HG02970 (cell line): Measurements from ENCODE around the gene POU2F3.

Experiments used
- ATAC-seq: cut with Tn5 transposase; IDR thresholded peaks from one replicate; pipeline ENCODE4 v1.9.1; 2021; ENCODE audit warnings: mild to moderate bottlenecking, moderate library complexity, moderate number of reproducible peaks; ENCODE audit not compliant: unreplicated experiment, low FRiP score

Gene POU2F3

GRCh38 chr11:120209746-120210625, 30.0 kb upstream of the POU2F3 start:
- no peak for ATAC-seq

- peak; percentile 65 for ATAC-seq
Measured at GRCh38 chr11:120210626-120211521, 29.1 kb upstream of the POU2F3 start, which contains the start of gene OAF. Gene OAF, plus strand, starts transcription at chr11:120211032. Its CDS starts 248 bp downstream, at chr11:120211280.

- ATAC-seq, result no peak
Measured at GRCh38 chr11:120211522-120212258, 28.2 kb upstream of the POU2F3 start.

GRCh38 chr11:120212259-120212878, 27.6 kb upstream of the POU2F3 start:
- no peak for ATAC-seq

- no peak for ATAC-seq
Measured at GRCh38 chr11:120212926-120213325, 27.0 kb upstream of the POU2F3 start.

GRCh38 chr11:120214581-120214980, 25.4 kb upstream of the POU2F3 start:
- no peak for ATAC-seq

- ATAC-seq, result no peak
Measured at GRCh38 chr11:120215634-120216033, 24.3 kb upstream of the POU2F3 start.

GRCh38 chr11:120216426-120217102, 23.4 kb upstream of the POU2F3 start:
- no peak for ATAC-seq

- no peak for ATAC-seq
Measured at GRCh38 chr11:120217526-120217925, 22.4 kb upstream of the POU2F3 start.

- no peak for ATAC-seq
Measured at GRCh38 chr11:120217941-120218694, 21.8 kb upstream of the POU2F3 start.

GRCh38 chr11:120218695-120219033, 21.3 kb upstream of the POU2F3 start:
- ATAC-seq, result no peak

GRCh38 chr11:120219232-120219937, 20.6 kb upstream of the POU2F3 start:
- ATAC-seq, result no peak

- ATAC-seq, result no peak
Measured at GRCh38 chr11:120219938-120220746, 19.8 kb upstream of the POU2F3 start.

GRCh38 chr11:120220747-120221037, 19.2 kb upstream of the POU2F3 start:
- no peak for ATAC-seq

- ATAC-seq, result no peak
Measured at GRCh38 chr11:120221115-120221752, 18.7 kb upstream of the POU2F3 start.

- ATAC-seq, result no peak
Measured at GRCh38 chr11:120222916-120223315, 17.0 kb upstream of the POU2F3 start.

- no peak for ATAC-seq
Measured at GRCh38 chr11:120223793-120224192, 16.1 kb upstream of the POU2F3 start.
